CD14-positive monocyte (primary cell): Measurements from ENCODE around the gene DPCD. TPM values are rescaled to one million over a fixed set of nuclear protein-coding genes. Genes with fewer than 3 reads are reported as not detected.

Experiments used
- DNase-seq, 3 donors: peaks; one replicate each; pipeline ENCODE4 v3.0.0-alpha.2; 2011 to 2022
- H2AFZ ChIP-seq: 2 replicates; pipeline ENCODE4 v1.6.0; 2012; ENCODE audit warnings: mild to moderate bottlenecking, low read depth, low read length, inconsistent platforms; ENCODE audit not compliant: insufficient read depth, poor library complexity, severe bottlenecking
- H3K27ac ChIP-seq, 2 donors: 1 replicate in 1 of 2; 2 replicates in 1 of 2; pipeline ENCODE4 v1.5.1; 2012 to 2013; ENCODE audit warnings: low read length in 2 of 2, control low read depth in 1 of 2, inconsistent platforms in 1 of 2, low read depth in 1 of 2, mild to moderate bottlenecking in 1 of 2
- H3K27me3 ChIP-seq, 2 donors: one replicate each; pipeline versions ENCODE4 v1.6.0 to v1.6.1; 2011 to 2013; ENCODE audit warnings: low read length in 2 of 2; ENCODE audit not compliant: control insufficient read depth in 2 of 2, insufficient read depth in 2 of 2
- H3K36me3 ChIP-seq, 2 donors: replicated peaks in 1 of 2; 1 replicate in 1 of 2; 2 replicates in 1 of 2; pipeline versions ENCODE4 v1.5.1 to v1.6.1; 2012 to 2013; ENCODE audit warnings: low read length in 2 of 2, control low read depth in 1 of 2, inconsistent platforms in 1 of 2, mild to moderate bottlenecking in 1 of 2; ENCODE audit not compliant: insufficient read depth in 2 of 2, control insufficient read depth in 1 of 2
- H3K4me1 ChIP-seq, 2 donors: 1 replicate in 1 of 2; 2 replicates in 1 of 2; pipeline versions ENCODE4 v1.5.1 to v1.6.1; 2012 to 2013; ENCODE audit warnings: low read length in 2 of 2, control low read depth in 1 of 2, inconsistent platforms in 1 of 2, mild to moderate bottlenecking in 1 of 2, moderate library complexity in 1 of 2; ENCODE audit not compliant: insufficient read depth in 2 of 2, control insufficient read depth in 1 of 2
- H3K4me2 ChIP-seq: replicated peaks from 2 replicates; pipeline ENCODE3; 2012; ENCODE audit warnings: low read length, moderate library complexity, mild to moderate bottlenecking; ENCODE audit not compliant: poor library complexity, severe bottlenecking; ENCODE audit errors: extremely low read depth
- H3K4me3 ChIP-seq, 3 experiments: fragments of 200-600 bp in 1 of 3; sonication (generic) in 1 of 3; replicated peaks in 1 of 3; 1 replicate in 2 of 3; 2 replicates in 1 of 3; pipeline ENCODE4 v1.5.1; 2011 to 2013; ENCODE audit warnings: low read length in 3 of 3, mild to moderate bottlenecking in 3 of 3, control low read depth in 2 of 3, low read depth in 2 of 3, inconsistent platforms in 1 of 3, moderate library complexity in 1 of 3
- H3K79me2 ChIP-seq: 2 replicates; pipeline ENCODE4 v1.6.0; 2012; ENCODE audit warnings: mild to moderate bottlenecking, control low read depth, inconsistent platforms, low read length, moderate library complexity; ENCODE audit not compliant: insufficient read depth
- H3K9ac ChIP-seq: 2 replicates; pipeline ENCODE4 v1.6.0; 2017; ENCODE audit warnings: low read length, mild to moderate bottlenecking; ENCODE audit not compliant: insufficient read depth, poor library complexity, severe bottlenecking
- H3K9me3 ChIP-seq, 2 donors: replicated peaks in 1 of 2; 1 replicate in 1 of 2; 2 replicates in 1 of 2; pipeline versions ENCODE4 v1.5.1 to v1.6.1; 2012 to 2013; ENCODE audit warnings: low read length in 2 of 2, control low read depth in 1 of 2; ENCODE audit not compliant: control insufficient read depth in 1 of 2, insufficient read depth in 1 of 2
- H4K20me1 ChIP-seq: 2 replicates; pipeline ENCODE4 v1.6.0; 2012; ENCODE audit warnings: mild to moderate bottlenecking, low read length, control low read depth, moderate library complexity; ENCODE audit not compliant: insufficient read depth
- H3K27ac Mint-ChIP-seq, 7 donors: one replicate each; pipeline ENCODE4 v1.8.0; 2020; ENCODE audit warnings: mild to moderate bottlenecking in 7 of 7, mixed read lengths in 7 of 7, moderate library complexity in 6 of 7, inconsistent platforms in 2 of 7
- H3K27me3 Mint-ChIP-seq, 3 donors: one replicate each; pipeline ENCODE4 v1.8.0; 2021 to 2022; ENCODE audit warnings: low read depth in 3 of 3, mild to moderate bottlenecking in 3 of 3, mixed read lengths in 3 of 3, moderate library complexity in 3 of 3, inconsistent platforms in 1 of 3
- H3K36me3 Mint-ChIP-seq, 2 donors: one replicate each; pipeline ENCODE4 v1.8.0; 2020; ENCODE audit warnings: mixed read lengths in 2 of 2, inconsistent platforms in 1 of 2, mild to moderate bottlenecking in 1 of 2
- H3K4me1 Mint-ChIP-seq: one replicate; pipeline ENCODE4 v1.8.0; 2020; ENCODE audit warnings: mild to moderate bottlenecking, mixed read lengths
- H3K4me3 Mint-ChIP-seq, 2 donors: one replicate each; pipeline ENCODE4 v1.8.0; 2020; ENCODE audit warnings: mild to moderate bottlenecking in 2 of 2, mixed read lengths in 2 of 2, moderate library complexity in 1 of 2
- H3K9me3 Mint-ChIP-seq, 7 donors: one replicate each; pipeline ENCODE4 v1.8.0; 2020 to 2022; ENCODE audit warnings: mixed read lengths in 7 of 7, mild to moderate bottlenecking in 6 of 7, moderate library complexity in 6 of 7, inconsistent platforms in 2 of 7
- CTCF ChIP-seq: fragments of 200-600 bp; IDR thresholded peaks from one replicate; pipeline ENCODE4 v1.8.0; 2022; ENCODE audit warnings: antibody characterized with exemption, mild to moderate bottlenecking
- WGBS: methylation state at CpG from one replicate; pipeline ENCODE4 v1.1.5; 2013; ENCODE audit warnings: missing lambda C conversion rate; ENCODE audit not compliant: insufficient coverage; 5-methylcytosine and 5-hydroxymethylcytosine counted together
- intact Hi-C, 2 donors: fragments of 100-400 bp; cut with micrococcal nuclease; formaldehyde crosslinking; loops; one replicate each; pipeline versions ENCODE4 v1.15.0 to v1.15.1; 2023
- polyA plus RNA-seq, 3 donors: library from polyadenylated mRNA; depleted of rRNA in 1 of 3; unstranded in 2 of 3; stranded (reverse) in 1 of 3; fragments of 300-500 nt in 2 of 3; fragments of >200 nt in 1 of 3; fragmentation: Illumina TruSeq in 2 of 3; gene quantifications; 1 replicate in 2 of 3; 2 replicates in 1 of 3; pipeline ENCODE4 v1.2.3, GENCODE V29; 2012 to 2021

The DPCD gene
- polyA plus RNA-seq, 3 donors, result 8.6 to 17.0 (median 9.0) TPM

- Histone ChIP-seq H3K79me2 (no peaks in the 10 kb centered on the region), H2AFZ (no peak overlapping the region), H4K20me1 (no peaks in the 10 kb centered on the region), H3K27ac (no peak overlapping the region), H3K36me3 (no peaks in the 10 kb centered on the region), H3K4me3 (no peak overlapping the region), H3K4me2 (no peak overlapping the region), H3K4me1 (peaks cover 0 to 7% of the 10 kb centered on the region in 2 donors), H3K27me3 (peaks cover 21 to 35% of the 10 kb centered on the region in 2 donors), H3K9me3 (peaks cover 0 to 10% of the 10 kb centered on the region in 2 donors), H3K9ac (no peak overlapping the region)
- H3K9me3 Mint-ChIP-seq, result peaks cover 0 to 7% (median 2%) of the 10 kb centered on the region in 7 donors
- H3K27ac Mint-ChIP-seq, result no peak overlapping the region
- peaks cover 12% of the 10 kb centered on the region for H3K4me1 Mint-ChIP-seq
- no peak for TF ChIP-seq CTCF
- H3K27me3 Mint-ChIP-seq, result peaks cover 39 to 57% (median 54%) of the 10 kb centered on the region in 3 donors
- H3K36me3 Mint-ChIP-seq, result peaks cover 0 to 4% of the 10 kb centered on the region in 2 donors
- 60% methylated on average over 1 of the region's 3 CpGs for WGBS
- no peak overlapping the region for H3K4me3 Mint-ChIP-seq
- intact Hi-C loops, result loop anchor here in 1 of 2 donors (10.0 kb wide), 1 partner anchor 288 kb away; no protein-coding TSS in a partner anchor
- DNase-seq, result no peak
Measured at GRCh38 chr10:101563007-101563406, 25.1 kb upstream of the DPCD start.

DNA sequence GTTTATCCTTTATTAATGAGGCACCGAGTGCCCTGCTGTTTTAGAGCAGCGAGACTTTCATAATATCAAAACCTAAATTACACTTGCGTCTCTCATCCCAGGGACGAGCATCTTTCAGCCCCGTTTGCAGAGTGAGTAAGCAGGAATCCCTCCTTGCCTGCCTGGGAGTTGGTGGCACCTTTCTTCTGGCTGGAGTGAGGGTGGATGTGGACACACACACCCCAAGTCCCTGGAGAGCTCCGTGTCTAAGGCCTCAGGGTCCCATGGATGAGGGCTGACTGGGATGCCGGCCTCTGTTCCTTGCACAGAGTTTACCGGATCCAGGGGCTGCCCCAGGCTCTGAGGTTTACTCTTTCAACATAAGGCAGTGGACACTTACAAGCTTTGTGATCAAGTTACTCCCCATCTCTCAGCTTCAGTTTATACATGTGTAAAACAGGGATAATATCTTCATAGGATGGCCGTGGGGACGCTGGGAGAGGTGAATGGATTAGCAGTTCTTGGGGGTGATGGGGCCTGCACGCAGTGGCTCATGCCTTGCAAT is 24.6 kb upstream of the DPCD start:
- no peak for DNase-seq
- peaks cover 45 to 63% (median 60%) of the 10 kb centered on the region in 3 donors for H3K27me3 Mint-ChIP-seq
- peaks cover 0 to 4% of the 10 kb centered on the region in 2 donors for H3K4me1 ChIP-seq
- 90% methylated on average over 3 of the region's 11 CpGs for whole genome bisulfite sequencing
- H4K20me1 ChIP-seq, result no peaks in the 10 kb centered on the region
- peaks cover 0 to 4% of the 10 kb centered on the region in 2 donors for H3K36me3 Mint-ChIP-seq
- no peak overlapping the region for H3K4me2 ChIP-seq
- H3K27ac ChIP-seq, result no peak overlapping the region
- no peak for TF ChIP-seq CTCF
- H3K9ac ChIP-seq, result no peak overlapping the region
- no peaks in the 10 kb centered on the region for H3K79me2 ChIP-seq
- H3K27ac Mint-ChIP-seq, result no peak overlapping the region
- no peak overlapping the region for H3K4me3 ChIP-seq
- intact Hi-C loops, result loop anchor here in 1 of 2 donors (10.0 kb wide), 1 partner anchor 289 kb away; no protein-coding TSS in a partner anchor
- H3K36me3 ChIP-seq, result no peaks in the 10 kb centered on the region
- H3K4me1 Mint-ChIP-seq, result peaks cover 7% of the 10 kb centered on the region
- peaks cover 26 to 40% of the 10 kb centered on the region in 2 donors for H3K27me3 ChIP-seq
- H3K9me3 Mint-ChIP-seq, result peaks cover 0 to 7% (median 2%) of the 10 kb centered on the region in 7 donors
- H2AFZ ChIP-seq, result no peak overlapping the region
- H3K4me3 Mint-ChIP-seq, result no peak overlapping the region
- peaks cover 0 to 10% of the 10 kb centered on the region in 2 donors for H3K9me3 ChIP-seq
